Measurements from ENCODE around the gene CADPS2.

Gene CADPS2

GRCh38 chr7:122600630-122601029, 285.6 kb downstream of the CADPS2 start:
- TF ChIP-seq, protein P1, sequence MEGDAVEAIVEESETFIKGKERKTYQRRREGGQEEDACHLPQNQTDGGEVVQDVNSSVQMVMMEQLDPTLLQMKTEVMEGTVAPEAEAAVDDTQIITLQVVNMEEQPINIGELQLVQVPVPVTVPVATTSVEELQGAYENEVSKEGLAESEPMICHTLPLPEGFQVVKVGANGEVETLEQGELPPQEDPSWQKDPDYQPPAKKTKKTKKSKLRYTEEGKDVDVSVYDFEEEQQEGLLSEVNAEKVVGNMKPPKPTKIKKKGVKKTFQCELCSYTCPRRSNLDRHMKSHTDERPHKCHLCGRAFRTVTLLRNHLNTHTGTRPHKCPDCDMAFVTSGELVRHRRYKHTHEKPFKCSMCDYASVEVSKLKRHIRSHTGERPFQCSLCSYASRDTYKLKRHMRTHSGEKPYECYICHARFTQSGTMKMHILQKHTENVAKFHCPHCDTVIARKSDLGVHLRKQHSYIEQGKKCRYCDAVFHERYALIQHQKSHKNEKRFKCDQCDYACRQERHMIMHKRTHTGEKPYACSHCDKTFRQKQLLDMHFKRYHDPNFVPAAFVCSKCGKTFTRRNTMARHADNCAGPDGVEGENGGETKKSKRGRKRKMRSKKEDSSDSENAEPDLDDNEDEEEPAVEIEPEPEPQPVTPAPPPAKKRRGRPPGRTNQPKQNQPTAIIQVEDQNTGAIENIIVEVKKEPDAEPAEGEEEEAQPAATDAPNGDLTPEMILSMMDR (IDR thresholded peaks at IDR 0.05; ENCODE audit: low read depth, low read length) = no peak
- DNase-seq (ENCODE audit: extremely low read depth, low read depth) = no peak

GRCh38 chr7:122600042-122600441, 286.2 kb downstream of the CADPS2 start:
- DNase-seq (ENCODE audit: extremely low read depth, low read depth) = no peak
- TF ChIP-seq, protein P1 (IDR thresholded peaks at IDR 0.05; ENCODE audit: low read depth, low read length) = no peak

DNA sequence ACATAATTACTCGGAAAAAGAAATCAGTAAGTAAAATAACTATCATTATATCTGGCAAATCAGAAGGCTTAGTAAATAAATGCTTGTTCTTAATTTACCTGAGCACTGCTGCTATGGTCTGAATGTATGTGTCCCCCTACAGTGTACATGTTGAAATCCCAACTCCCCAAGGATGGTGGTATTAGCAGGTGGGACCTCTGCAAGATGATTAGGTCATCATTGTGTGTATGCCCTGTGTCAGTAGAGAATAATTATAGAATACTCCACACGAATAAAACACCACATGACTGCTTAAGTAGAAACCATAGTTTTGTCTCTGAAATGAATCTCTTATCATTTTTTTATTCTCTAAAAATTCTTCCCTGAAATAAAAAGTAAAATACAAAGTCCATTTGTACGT, 289.0 kb downstream of the CADPS2 start:
- TF ChIP-seq, protein P1 (IDR thresholded peaks at IDR 0.05; ENCODE audit: low read depth, low read length) = no peak
- no peak for DNase-seq (ENCODE audit: extremely low read depth, low read depth)

GRCh38 chr7:122595885-122596284, 290.4 kb downstream of the CADPS2 start:
- TF ChIP-seq, protein P1 (IDR thresholded peaks at IDR 0.05; ENCODE audit: low read depth, low read length) = no peak
- DNase-seq (ENCODE audit: extremely low read depth, low read depth) = no peak

GRCh38 chr7:122588621-122589020, 297.6 kb downstream of the CADPS2 start:
- TF ChIP-seq, protein P1 (IDR thresholded peaks at IDR 0.05; ENCODE audit: low read depth, low read length) = no peak
- no peak for DNase-seq (ENCODE audit: extremely low read depth, low read depth)

GRCh38 chr7:122584676-122585251, 301.5 kb downstream of the CADPS2 start:
- TF ChIP-seq, protein P1 (IDR thresholded peaks at IDR 0.05; ENCODE audit: low read depth, low read length) = no peak
- no peak for DNase-seq (ENCODE audit: extremely low read depth, low read depth)

GRCh38 chr7:122578350-122578749, 307.9 kb downstream of the CADPS2 start:
- TF ChIP-seq, protein P1 (IDR thresholded peaks at IDR 0.05; ENCODE audit: low read depth, low read length) = no peak
- DNase-seq (ENCODE audit: extremely low read depth, low read depth) = no peak

Measured in AG09319 (cell line).